WI38 (cell line): ENCODE measurements around the gene OR52M1.

ENCODE experiments used
- H3K4me3 ChIP-seq: 2 replicates; pipeline ENCODE4 v1.5.1; 2011; ENCODE audit warnings: low read depth, mild to moderate bottlenecking, control low read depth, low read length
- CTCF ChIP-seq: IDR thresholded peaks from 2 replicates; pipeline ENCODE4 v1.5.1; 2012; ENCODE audit warnings: low read depth, mild to moderate bottlenecking, control low read depth, low read length

Gene OR52M1

DNA sequence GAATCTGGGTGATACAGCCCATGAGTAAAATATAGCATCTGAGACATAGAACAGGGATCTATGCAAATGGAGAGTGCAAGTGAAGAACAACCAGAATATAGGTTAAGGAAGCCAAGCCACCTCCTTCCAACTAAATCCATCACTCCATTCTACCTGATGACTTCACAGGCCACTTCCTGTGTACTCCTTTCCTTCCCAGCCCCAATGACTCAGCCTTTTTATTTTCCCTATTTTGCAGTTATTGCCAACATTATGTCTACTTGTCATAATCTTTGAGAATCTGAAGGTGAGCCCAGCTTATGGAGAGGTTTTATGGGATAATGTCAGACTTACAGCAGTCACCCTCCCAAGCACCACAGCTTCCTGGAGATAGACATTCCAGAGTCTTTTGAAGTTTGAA is 1.4 kb upstream of the OR52M1 start:
- H3K4me3 ChIP-seq, result no peak overlapping the region
- no peak for TF ChIP-seq CTCF

GRCh38 chr11:4546878-4547277 is 1.9 kb downstream of the OR52M1 start:
- TF ChIP-seq CTCF, result no peak
- H3K4me3 ChIP-seq, result no peak overlapping the region

DNA sequence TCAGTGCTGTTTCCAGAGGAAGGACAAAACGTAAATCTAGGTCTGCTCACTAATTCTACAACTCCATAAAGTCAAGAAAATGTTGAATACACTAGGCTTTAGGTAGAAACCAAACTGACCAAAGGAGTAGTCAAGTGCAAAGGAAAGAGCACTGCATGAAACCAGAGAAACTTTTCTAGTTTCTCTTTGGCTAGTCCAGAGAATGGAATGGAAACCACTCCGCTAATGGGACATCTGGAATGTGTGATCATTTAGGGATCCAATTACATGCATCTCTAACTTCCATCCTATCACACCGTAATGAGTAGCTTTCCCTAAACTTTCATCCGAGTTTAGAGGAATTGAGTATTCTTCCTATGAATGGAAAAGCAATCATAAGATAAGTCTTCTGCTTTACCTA is 2.4 kb downstream of the OR52M1 start:
- no peak overlapping the region for H3K4me3 ChIP-seq
- TF ChIP-seq CTCF, result no peak

GRCh38 chr11:4551346-4551979 is 6.5 kb downstream of the OR52M1 start:
- TF ChIP-seq CTCF, result 0 out of 2 replicates have a peak, but pooled peaks have one; percentile 24
- no peak overlapping the region for H3K4me3 ChIP-seq

DNA sequence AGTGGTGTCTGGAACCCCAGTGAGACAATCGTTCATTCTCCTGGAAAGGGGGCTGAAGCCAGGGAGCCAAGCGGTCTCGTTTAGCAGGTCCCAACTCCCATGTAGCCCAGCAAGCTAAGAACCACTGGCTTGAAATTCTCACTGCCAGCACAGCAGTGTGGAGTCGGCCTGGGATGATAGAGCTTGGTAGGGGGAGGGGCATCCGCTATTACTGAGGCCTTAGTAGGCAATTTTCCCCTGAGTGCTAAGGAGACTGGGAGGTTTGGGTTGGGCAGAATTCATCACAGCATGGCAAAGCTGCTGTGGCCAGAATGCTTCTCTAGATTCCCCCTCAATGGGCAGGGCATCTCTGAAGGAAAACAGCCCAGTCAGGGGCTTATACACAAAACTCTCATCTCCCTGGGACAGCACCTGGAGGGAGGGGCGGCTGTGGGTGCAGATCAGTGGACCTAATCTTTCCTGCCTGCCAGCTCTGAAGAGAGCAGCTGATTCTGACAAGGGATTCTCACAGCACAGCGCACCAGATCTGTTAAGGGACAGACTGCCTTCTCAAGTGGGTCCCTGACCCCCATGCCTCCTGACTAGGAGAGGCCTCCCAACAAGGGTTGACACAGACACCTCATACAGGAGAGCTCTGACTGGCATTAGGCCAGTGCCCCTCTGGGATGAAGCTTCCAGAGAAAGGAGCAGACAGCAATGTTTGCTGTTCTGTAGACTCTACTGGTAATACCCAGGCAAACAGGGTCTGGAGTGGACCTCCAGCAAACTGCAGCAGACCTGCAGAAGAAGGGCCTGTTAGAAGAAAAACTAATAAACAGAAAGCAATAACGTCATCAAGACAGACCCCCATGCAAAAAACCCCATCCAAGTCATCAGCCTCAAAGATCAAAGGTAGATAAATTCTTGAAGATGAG is 14.8 kb downstream of the OR52M1 start:
- no peak overlapping the region for H3K4me3 ChIP-seq
- TF ChIP-seq CTCF, result no peak

DNA sequence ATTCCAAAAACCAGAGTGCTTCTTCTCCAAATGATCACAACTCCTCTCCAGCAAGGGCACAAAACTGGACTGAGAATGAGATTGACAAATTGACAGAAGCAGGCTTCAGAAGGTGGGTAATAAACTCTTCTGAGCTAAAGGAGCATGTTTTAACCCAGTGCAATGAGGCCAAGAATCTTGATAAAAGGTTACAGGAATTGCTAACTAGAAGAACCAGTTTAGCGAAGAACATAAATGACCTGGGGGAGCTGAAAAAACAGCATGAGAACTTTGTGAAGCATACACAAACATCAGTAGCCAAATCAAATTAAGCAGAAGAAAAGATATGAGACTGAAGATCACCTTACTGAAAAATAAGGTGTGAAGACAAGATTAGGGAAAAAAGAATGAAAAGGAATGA is 15.5 kb downstream of the OR52M1 start:
- TF ChIP-seq CTCF, result no peak

DNA sequence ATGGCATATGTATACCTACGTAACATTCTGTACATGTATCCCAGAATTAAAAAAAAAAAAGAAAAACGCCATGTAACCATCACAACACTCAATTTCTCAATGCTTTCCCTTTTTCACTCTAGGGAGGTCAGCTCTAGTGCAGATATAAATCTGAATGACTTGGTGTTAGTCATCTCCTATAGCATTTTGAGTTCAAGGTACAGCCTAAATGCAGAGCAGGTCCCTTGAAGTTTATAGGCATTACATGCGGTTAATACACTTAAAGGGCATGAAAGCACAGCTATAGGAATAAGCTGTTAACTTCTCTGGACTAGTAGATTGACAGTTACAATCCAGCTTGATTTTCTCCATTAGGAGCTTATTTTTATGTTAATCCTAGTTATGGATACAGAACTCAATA is 20.4 kb downstream of the OR52M1 start:
- no peak overlapping the region for H3K4me3 ChIP-seq
- TF ChIP-seq CTCF, result no peak

More for the DNA sequence above, 15.5 kb downstream of the OR52M1 start:
- H3K4me3 ChIP-seq, result no peak overlapping the region
